ENCODE results near the gene KLK2. TPM values are rescaled to one million over a fixed set of nuclear protein-coding genes. Genes with fewer than 3 reads are reported as not detected.

Gene KLK2
- total and polyA plus RNA-seq, 2 donors (not counting 1 experiment from before 2014, with no cell fraction given): not detected

- Histone ChIP-seq H4K20me1 (ENCODE audit: control insufficient read depth, extremely low read depth, insufficient read depth, low read length) (no peaks in the 10 kb centered on the region), H3K27me3 (ENCODE audit: control insufficient read depth, insufficient read depth, low read length) (no peaks in the 10 kb centered on the region), H2AFZ (ENCODE audit: low read length) (no peak overlapping the region), H3K27ac (ENCODE audit: insufficient read depth, low read length) (no peak overlapping the region), H3K9me3 (ENCODE audit: control insufficient read depth, insufficient read depth, low read depth, low read length) (no peaks in the 10 kb centered on the region), H3K36me3 (ENCODE audit: control insufficient read depth, insufficient read depth, low read length) (no peaks in the 10 kb centered on the region), H3K4me1 (ENCODE audit: control insufficient read depth, extremely low read depth, insufficient read depth, low read length) (no peaks in the 10 kb centered on the region), H3K79me2 (ENCODE audit: control insufficient read depth, insufficient read depth, low read length) (no peaks in the 10 kb centered on the region), H3K4me2 (ENCODE audit: extremely low read depth, insufficient read depth, low read length) (no peak overlapping the region), H3K9ac (ENCODE audit: insufficient read depth, low read length) (no peak overlapping the region), H3K4me3 (replicated peaks in 1 of 4; ENCODE audit: control extremely low read depth in 1 of 4, insufficient read depth in 1 of 4, low read depth in 3 of 4, low read length in 4 of 4) (no peak overlapping the region)
- TF ChIP-seq CTCF (conservative IDR thresholded peaks at IDR 0.05 in 1 of 2, IDR thresholded peaks at IDR 0.05 in 1 of 2; ENCODE audit: low read depth in 1 of 2, low read length in 2 of 2): no peak
- TF ChIP-seq EZH2 (IDR thresholded peaks at IDR 0.05; ENCODE audit: low read length, missing control alignments): no peak
- no peak for DNase-seq (ENCODE audit: low read depth in 2 of 2)
Observed at GRCh38 chr19:50859849-50860248, 13.4 kb upstream of the KLK2 start.

GRCh38 chr19:50861010-50861409 is 12.2 kb upstream of the KLK2 start:
- H3K79me2 ChIP-seq (ENCODE audit: control insufficient read depth, insufficient read depth, low read length): no peaks in the 10 kb centered on the region
- H3K36me3 ChIP-seq (ENCODE audit: control insufficient read depth, insufficient read depth, low read length): no peaks in the 10 kb centered on the region
- H2AFZ ChIP-seq (ENCODE audit: low read length): no peak overlapping the region
- H3K27me3 ChIP-seq (ENCODE audit: control insufficient read depth, insufficient read depth, low read length): no peaks in the 10 kb centered on the region
- no peak for DNase-seq (ENCODE audit: low read depth in 2 of 2)
- no peak overlapping the region for H3K4me3 ChIP-seq (replicated peaks in 1 of 4; ENCODE audit: control extremely low read depth in 1 of 4, insufficient read depth in 1 of 4, low read depth in 3 of 4, low read length in 4 of 4)
- H3K9me3 ChIP-seq (ENCODE audit: control insufficient read depth, insufficient read depth, low read depth, low read length): no peaks in the 10 kb centered on the region
- no peaks in the 10 kb centered on the region for H4K20me1 ChIP-seq (ENCODE audit: control insufficient read depth, extremely low read depth, insufficient read depth, low read length)
- no peak overlapping the region for H3K27ac ChIP-seq (ENCODE audit: insufficient read depth, low read length)
- no peak overlapping the region for H3K9ac ChIP-seq (ENCODE audit: insufficient read depth, low read length)
- H3K4me1 ChIP-seq (ENCODE audit: control insufficient read depth, extremely low read depth, insufficient read depth, low read length): no peaks in the 10 kb centered on the region
- H3K4me2 ChIP-seq (ENCODE audit: extremely low read depth, insufficient read depth, low read length): no peak overlapping the region
- TF ChIP-seq EZH2 (IDR thresholded peaks at IDR 0.05; ENCODE audit: low read length, missing control alignments) (no peak), CTCF (conservative IDR thresholded peaks at IDR 0.05 in 1 of 2, IDR thresholded peaks at IDR 0.05 in 1 of 2; ENCODE audit: low read depth in 1 of 2, low read length in 2 of 2) (no peak)

- Histone ChIP-seq H3K9ac (ENCODE audit: insufficient read depth, low read length) (no peak overlapping the region), H3K27ac (ENCODE audit: insufficient read depth, low read length) (no peak overlapping the region), H3K36me3 (ENCODE audit: control insufficient read depth, insufficient read depth, low read length) (no peaks in the 10 kb centered on the region), H3K4me1 (ENCODE audit: control insufficient read depth, extremely low read depth, insufficient read depth, low read length) (no peaks in the 10 kb centered on the region), H3K27me3 (ENCODE audit: control insufficient read depth, insufficient read depth, low read length) (no peaks in the 10 kb centered on the region), H2AFZ (ENCODE audit: low read length) (no peak overlapping the region), H3K79me2 (ENCODE audit: control insufficient read depth, insufficient read depth, low read length) (no peaks in the 10 kb centered on the region), H3K9me3 (ENCODE audit: control insufficient read depth, insufficient read depth, low read depth, low read length) (no peaks in the 10 kb centered on the region), H4K20me1 (ENCODE audit: control insufficient read depth, extremely low read depth, insufficient read depth, low read length) (no peaks in the 10 kb centered on the region), H3K4me2 (ENCODE audit: extremely low read depth, insufficient read depth, low read length) (no peak overlapping the region), H3K4me3 (replicated peaks in 1 of 4; ENCODE audit: control extremely low read depth in 1 of 4, insufficient read depth in 1 of 4, low read depth in 3 of 4, low read length in 4 of 4) (no peak overlapping the region)
- TF ChIP-seq CTCF (conservative IDR thresholded peaks at IDR 0.05 in 1 of 2, IDR thresholded peaks at IDR 0.05 in 1 of 2; ENCODE audit: low read depth in 1 of 2, low read length in 2 of 2) (no peak), EZH2 (IDR thresholded peaks at IDR 0.05; ENCODE audit: low read length, missing control alignments) (no peak)
- DNase-seq (ENCODE audit: low read depth in 2 of 2): no peak
Observed at GRCh38 chr19:50861496-50862286, 11.5 kb upstream of the KLK2 start.
